ENCODE results near the gene RGS13.
"Not testable (repeated sequence)": the region's sequence is repeated elsewhere in the genome, so short reads cannot be mapped to it uniquely, and the experiment has no call there.

The RGS13 gene

GRCh38 chr1:192683081-192683480 is 47.1 kb downstream of the RGS13 start:
- not testable (repeated sequence) for DNase-seq

- no peak for DNase-seq
Observed at GRCh38 chr1:192689459-192689858, 53.5 kb downstream of the RGS13 start.

- DNase-seq, result no peak
Observed at GRCh38 chr1:192691041-192691440, 55.1 kb downstream of the RGS13 start.

GRCh38 chr1:192696082-192696481 is 60.1 kb downstream of the RGS13 start:
- DNase-seq, result no peak

- DNase-seq, result no peak
Observed at GRCh38 chr1:192697771-192698170, 61.8 kb downstream of the RGS13 start.

- no peak for DNase-seq
Observed at GRCh38 chr1:192698731-192699130, 62.8 kb downstream of the RGS13 start.

- no peak for DNase-seq
Observed at GRCh38 chr1:192700834-192701271, 64.9 kb downstream of the RGS13 start.

- DNase-seq, result no peak
Observed at GRCh38 chr1:192702212-192702902, 66.4 kb downstream of the RGS13 start.

- no peak for DNase-seq
Observed at GRCh38 chr1:192703283-192704206, 67.6 kb downstream of the RGS13 start.

- no peak for DNase-seq
Observed at GRCh38 chr1:192705510-192705909, 69.6 kb downstream of the RGS13 start.

- DNase-seq, result no peak
Observed at GRCh38 chr1:192706936-192707335, 71.0 kb downstream of the RGS13 start.

GRCh38 chr1:192707978-192708547 is 72.1 kb downstream of the RGS13 start:
- no peak for DNase-seq

GRCh38 chr1:192709544-192709943 is 73.6 kb downstream of the RGS13 start:
- peak; percentile 69 for DNase-seq

Measured in islet precursor cell (in vitro differentiated cells).